Measurements from ENCODE around the gene RXRA.

- TF ChIP-seq CTCF (IDR thresholded peaks at IDR 0.05) (peak; percentile 16 to 38 (median 26)), POLR2A (IDR thresholded peaks at IDR 0.05) (no peak), POLR2AphosphoS5 (IDR thresholded peaks at IDR 0.05) (no peak), EP300 (IDR thresholded peaks at IDR 0.05; ENCODE audit: low read depth) (no peak)
Measured at GRCh38 chr9:134419684-134420076, 93.4 kb downstream of the RXRA start.

All from transverse colon (tissue), 4 donors.